Adrenal gland (tissue), 5 donors: ENCODE results near the gene RPRML.

Experiments
- POLR2A ChIP-seq, 2 donors: fragments of 450-650 bp; IDR thresholded peaks; one replicate each; pipeline ENCODE4 v1.6.1; 2017; ENCODE audit warnings: antibody characterized with exemption in 2 of 2, mild to moderate bottlenecking in 2 of 2, moderate library complexity in 1 of 2
- TF ChIP-seq, protein P1 (sequence below), 6 experiments: fragments of 450-650 bp in 4 of 6; fragments of 200-600 bp in 2 of 6; sonication (generic) in 1 of 6; IDR thresholded peaks; 1 replicate in 5 of 6; 2 replicates in 1 of 6; pipeline versions ENCODE4 v1.5.1 to v1.8.0; 2016 to 2021; ENCODE audit warnings: antibody characterized with exemption in 6 of 6, mild to moderate bottlenecking in 2 of 6, moderate library complexity in 1 of 6
- donor health status: DM: no; HTN: no; CAD: no.

DNA sequence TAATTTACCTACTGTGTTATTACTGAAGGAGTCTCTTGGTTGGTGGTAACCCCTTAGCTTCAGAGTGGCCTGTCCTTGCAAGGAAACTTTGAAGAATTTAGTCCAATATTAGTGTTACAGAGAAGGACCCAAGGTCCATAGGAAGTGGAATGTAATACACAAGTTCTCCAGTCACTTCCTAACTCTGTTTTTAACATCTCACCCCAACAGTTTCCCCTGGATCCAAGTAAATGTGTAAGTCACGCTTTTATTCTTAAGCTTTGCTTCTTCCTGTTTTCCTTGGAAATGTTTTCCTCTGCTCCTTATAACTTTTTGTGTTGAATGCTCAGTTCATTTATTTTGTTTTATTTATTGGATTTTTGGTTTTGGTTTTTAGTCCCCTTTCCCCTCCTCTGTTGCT, 25.9 kb upstream of the RPRML start:
- TF ChIP-seq, protein P1, sequence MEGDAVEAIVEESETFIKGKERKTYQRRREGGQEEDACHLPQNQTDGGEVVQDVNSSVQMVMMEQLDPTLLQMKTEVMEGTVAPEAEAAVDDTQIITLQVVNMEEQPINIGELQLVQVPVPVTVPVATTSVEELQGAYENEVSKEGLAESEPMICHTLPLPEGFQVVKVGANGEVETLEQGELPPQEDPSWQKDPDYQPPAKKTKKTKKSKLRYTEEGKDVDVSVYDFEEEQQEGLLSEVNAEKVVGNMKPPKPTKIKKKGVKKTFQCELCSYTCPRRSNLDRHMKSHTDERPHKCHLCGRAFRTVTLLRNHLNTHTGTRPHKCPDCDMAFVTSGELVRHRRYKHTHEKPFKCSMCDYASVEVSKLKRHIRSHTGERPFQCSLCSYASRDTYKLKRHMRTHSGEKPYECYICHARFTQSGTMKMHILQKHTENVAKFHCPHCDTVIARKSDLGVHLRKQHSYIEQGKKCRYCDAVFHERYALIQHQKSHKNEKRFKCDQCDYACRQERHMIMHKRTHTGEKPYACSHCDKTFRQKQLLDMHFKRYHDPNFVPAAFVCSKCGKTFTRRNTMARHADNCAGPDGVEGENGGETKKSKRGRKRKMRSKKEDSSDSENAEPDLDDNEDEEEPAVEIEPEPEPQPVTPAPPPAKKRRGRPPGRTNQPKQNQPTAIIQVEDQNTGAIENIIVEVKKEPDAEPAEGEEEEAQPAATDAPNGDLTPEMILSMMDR (IDR thresholded peaks at IDR 0.05) = no peak
- no peak for TF ChIP-seq POLR2A (IDR thresholded peaks at IDR 0.05)
